Measurements from ENCODE around the gene MPEG1.

Gene MPEG1

GRCh38 chr11:59171508-59172322, 41.0 kb downstream of the MPEG1 start, which contains the start of gene DTX4:
DTX4 (plus strand) TSS chr11:59172132; CDS start chr11:59172596, 464 bp downstream.
- DNase-seq (ENCODE audit: low read depth, low spot score), result peak; percentile 71

GRCh38 chr11:59164028-59164427, 48.7 kb downstream of the MPEG1 start:
- DNase-seq (ENCODE audit: low read depth, low spot score), result no peak

All from smooth muscle cell of the brain vasculature (primary cell).